A549 (cell line): ENCODE data around the gene LIN7A. TPM values are rescaled to one million over a fixed set of nuclear protein-coding genes. Genes with fewer than 3 reads are reported as not detected.

ENCODE experiments used
- ATAC-seq, 2 experiments: fragments of 200-7000 bp in 1 of 2; fragments of >200 bp in 1 of 2; cut with Nextera tagmentation in 1 of 2; cut with Tn5 transposase in 1 of 2; 3 replicates each; pipeline versions ENCODE4 v1.8.0 to v1.9.1; 2018 to 2020; ENCODE audit warnings: mild to moderate bottlenecking in 1 of 2, moderate library complexity in 1 of 2
- CTCF ChIA-PET: fragments of 300-600 bp; sonication (Branson Sonifier 250); formaldehyde crosslinking; extraction: SDS; loops from one replicate; lab custom pipeline; 2021; ENCODE audit warnings: antibody characterized with exemption, inconsistent platforms; lab: Yijun Ruan, JAX
- POLR2A ChIA-PET: fragments of 350-600 bp; formaldehyde crosslinking; extraction: SDS; loops from one replicate; lab custom pipeline; 2021; ENCODE audit warnings: antibody characterized with exemption, inconsistent platforms; lab: Yijun Ruan, JAX
- DNase-seq, 2 experiments: peaks; one replicate each; pipeline versions ENCODE4 v3.0.0 to v3.0.0-alpha.2; 2011 to 2016; ENCODE audit warnings: low read depth in 1 of 2, low spot score in 1 of 2
- FAIRE-seq: peaks from 2 replicates; lab custom pipeline; 2011; peaks lifted over from hg19 to GRCh38; lab: Jason Lieb, UNC
- H3K27ac ChIP-seq, 2 experiments: fragments of >200 bp; sonication (Bioruptor Twin); formaldehyde crosslinking; 3 replicates each; pipeline ENCODE4 v1.5.1; 2016 to 2017
- H3K4me1 ChIP-seq: fragments of >200 bp; sonication (Bioruptor Twin); formaldehyde crosslinking; 3 replicates; pipeline ENCODE4 v1.6.1; 2016
- H3K4me2 ChIP-seq: fragments of >200 bp; sonication (Bioruptor Twin); formaldehyde crosslinking; 3 replicates; pipeline ENCODE4 v1.6.1; 2016
- H3K4me3 ChIP-seq: fragments of >200 bp; sonication (Bioruptor Twin); formaldehyde crosslinking; 3 replicates; pipeline ENCODE4 v1.5.1; 2016
- H3K9me3 ChIP-seq: fragments of >200 bp; sonication (Bioruptor Twin); formaldehyde crosslinking; 3 replicates; pipeline ENCODE4 v1.6.1; 2016
- ATOH8 ChIP-seq: fragments of 250-450 bp; sonication (Bioruptor Pico); IDR thresholded peaks from 2 replicates; pipeline ENCODE4 v1.5.0; 2020; ENCODE audit warnings: low read depth, mild to moderate bottlenecking, moderate library complexity
- CBX8 ChIP-seq: fragments of 200-600 bp; sonication (generic); IDR thresholded peaks from 2 replicates; pipeline ENCODE4 v1.6.1; 2016
- CEBPB ChIP-seq, 2 experiments: fragments of >200 bp in 1 of 2; sonication (Bioruptor Twin) in 1 of 2; formaldehyde crosslinking in 1 of 2; IDR thresholded peaks; 2 replicates each; pipeline ENCODE4 v1.6.1; 2012 to 2016
- CTCF ChIP-seq: fragments of >200 bp; sonication (Bioruptor Twin); formaldehyde crosslinking; IDR thresholded peaks from 3 replicates; pipeline ENCODE4 v1.5.1; 2016
- EHF ChIP-seq: fragments of 250-450 bp; sonication (Bioruptor Pico); IDR thresholded peaks from 2 replicates; pipeline ENCODE4 v1.5.0; 2020; ENCODE audit warnings: mild to moderate bottlenecking
- EHMT2 ChIP-seq: fragments of 200-600 bp; sonication (generic); IDR thresholded peaks from 2 replicates; pipeline ENCODE4 v1.6.1; 2016; ENCODE audit warnings: antibody characterized with exemption, low read depth, mild to moderate bottlenecking, moderate library complexity
- ELK1 ChIP-seq: fragments of 150-350 bp; IDR thresholded peaks from 2 replicates; pipeline ENCODE4 v1.6.1; 2014; ENCODE audit warnings: low read depth, mild to moderate bottlenecking, low read length
- EP300 ChIP-seq, 2 experiments: fragments of >200 bp; sonication (Bioruptor Twin); formaldehyde crosslinking; IDR thresholded peaks; 2 replicates in 1 of 2; 3 replicates in 1 of 2; pipeline ENCODE4 v1.6.1; 2016 to 2017
- ESRRA ChIP-seq: fragments of 150-350 bp; IDR thresholded peaks from 2 replicates; pipeline ENCODE4 v1.6.1; 2014; ENCODE audit warnings: mild to moderate bottlenecking, low read length, borderline replicate concordance
- FOSB ChIP-seq: fragments of 250-450 bp; sonication (Bioruptor Pico); IDR thresholded peaks from 2 replicates; pipeline ENCODE4 v1.5.0; 2020; ENCODE audit warnings: mild to moderate bottlenecking, moderate library complexity
- FOSL2 ChIP-seq, 2 experiments: fragments of 450-650 bp in 1 of 2; fragments of >200 bp in 1 of 2; sonication (Bioruptor Twin) in 1 of 2; formaldehyde crosslinking; IDR thresholded peaks; 2 replicates each; pipeline versions ENCODE4 v1.5.0 to v1.6.1; 2016 to 2020; ENCODE audit warnings: mild to moderate bottlenecking in 1 of 2, moderate library complexity in 1 of 2
- HOXA7 ChIP-seq: fragments of 250-450 bp; sonication (Bioruptor Pico); IDR thresholded peaks from 2 replicates; pipeline ENCODE4 v1.5.0; 2020; ENCODE audit warnings: mild to moderate bottlenecking, moderate library complexity
- HOXB5 ChIP-seq: fragments of 250-450 bp; sonication (Bioruptor Pico); IDR thresholded peaks from 2 replicates; pipeline ENCODE4 v1.5.0; 2020; ENCODE audit warnings: mild to moderate bottlenecking, moderate library complexity
- JUN ChIP-seq, 2 experiments: fragments of >200 bp; sonication (Bioruptor Twin); formaldehyde crosslinking; IDR thresholded peaks; 2 replicates in 1 of 2; 3 replicates in 1 of 2; pipeline ENCODE4 v1.6.1; 2016 to 2017
- JUNB ChIP-seq: fragments of >200 bp; sonication (Bioruptor Twin); formaldehyde crosslinking; IDR thresholded peaks from 2 replicates; pipeline ENCODE4 v1.6.1; 2016
- MAFK ChIP-seq: fragments of 450-650 bp; IDR thresholded peaks from 2 replicates; pipeline ENCODE4 v1.6.1; 2014; ENCODE audit not compliant: partially characterized antibody
- MAX ChIP-seq: IDR thresholded peaks from 2 replicates; pipeline ENCODE4 v1.6.1; 2012
- MYC ChIP-seq: IDR thresholded peaks from 2 replicates; pipeline ENCODE4 v1.6.1; 2012; ENCODE audit warnings: mild to moderate bottlenecking, inconsistent platforms, low read length, improper control_type of control experiment, borderline replicate concordance
- NFE2L2 ChIP-seq: fragments of 150-350 bp; conservative IDR thresholded peaks from 2 replicates; pipeline ENCODE4 v1.6.1; 2014; ENCODE audit warnings: low read length
- NPAS2 ChIP-seq: fragments of 250-450 bp; sonication (Bioruptor Pico); IDR thresholded peaks from 2 replicates; pipeline ENCODE4 v1.8.0; 2022; ENCODE audit warnings: mild to moderate bottlenecking, moderate library complexity, borderline replicate concordance
- PBX3 ChIP-seq: IDR thresholded peaks from 2 replicates; pipeline ENCODE4 v1.6.1; 2012
- PHF8 ChIP-seq: fragments of 200-600 bp; sonication (generic); IDR thresholded peaks from 2 replicates; pipeline ENCODE4 v1.6.1; 2016; ENCODE audit warnings: low read depth, mild to moderate bottlenecking, antibody characterized with exemption, moderate library complexity, borderline replicate concordance
- POLR2A ChIP-seq: IDR thresholded peaks from 2 replicates; pipeline ENCODE4 v1.6.1; 2012; ENCODE audit warnings: mild to moderate bottlenecking, low read length
- POLR2AphosphoS2 ChIP-seq: conservative IDR thresholded peaks from 2 replicates; pipeline ENCODE4 v1.6.1; 2012; ENCODE audit warnings: low read length, improper control_type of control experiment, inconsistent platforms
- REST ChIP-seq: fragments of 200-600 bp; sonication (generic); IDR thresholded peaks from 2 replicates; pipeline ENCODE4 v1.6.1; 2016; ENCODE audit warnings: antibody characterized with exemption, mild to moderate bottlenecking, moderate library complexity
- TFCP2L1 ChIP-seq: fragments of 250-450 bp; sonication (Bioruptor Pico); IDR thresholded peaks from 2 replicates; pipeline ENCODE4 v1.5.0; 2021; ENCODE audit warnings: mild to moderate bottlenecking
- ZSCAN20 ChIP-seq: fragments of 250-450 bp; sonication (Bioruptor Pico); IDR thresholded peaks from 2 replicates; pipeline ENCODE4 v1.8.0; 2022; ENCODE audit warnings: mild to moderate bottlenecking, moderate library complexity
- WGBS: methylation state at CpG from one replicate; pipeline ENCODE4 v1.1.6; 2017; ENCODE audit errors: missing lambda C conversion rate; 5-methylcytosine and 5-hydroxymethylcytosine counted together
- polyA plus RNA-seq, 4 experiments: library from polyadenylated mRNA; depleted of rRNA in 3 of 4; stranded (reverse); fragments of >200 nt; fragmentation: RNase III in 1 of 4; extraction: RNeasy Plus Mini Kit Qiagen cat#74134 plus additional on column Dnase treatment in 1 of 4; gene quantifications; 2 replicates in 3 of 4; 3 replicates in 1 of 4; pipeline ENCODE4 v1.2.3, GENCODE V29; 2011 to 2017

The LIN7A gene
- polyA plus RNA-seq, 2 of the 4 experiments (the other 2 are of a cell fraction), result 0.23 to 2.6 TPM

- H3K4me2 ChIP-seq, result no peak overlapping the region
- no peaks in the 10 kb centered on the region for H3K9me3 ChIP-seq
- 63% methylated on average over 2 of the region's 2 CpGs for WGBS
- TF ChIP-seq FOSL2 (IDR thresholded peaks at IDR 0.05), result no peak
- no peak for TF ChIP-seq FOSL2 (CRISPR knock-in tag; IDR thresholded peaks at IDR 0.05)
- no peak for TF ChIP-seq ESRRA
- TF ChIP-seq ZSCAN20 (CRISPR knock-in tag), result no peak
- TF ChIP-seq JUN (IDR thresholded peaks at IDR 0.05), result no peak
- TF ChIP-seq JUNB, result no peak
- TF ChIP-seq NFE2L2, result no peak
- TF ChIP-seq HOXA7 (CRISPR knock-in tag), result no peak
- no peak for TF ChIP-seq EP300 (IDR thresholded peaks at IDR 0.05)
- no peak for TF ChIP-seq EHF (CRISPR knock-in tag)
- TF ChIP-seq REST, result no peak
- TF ChIP-seq NPAS2 (CRISPR knock-in tag), result no peak
- TF ChIP-seq POLR2AphosphoS2, result no peak
- no peak for TF ChIP-seq TFCP2L1
- no peak for TF ChIP-seq MAFK
- no peak for TF ChIP-seq ELK1
- no peak overlapping the region for H3K27ac ChIP-seq
- ATAC-seq (no peak), FAIRE-seq (no peak), DNase-seq (no peak)
- H3K4me3 ChIP-seq, result no peak overlapping the region
- POLR2A ChIA-PET, result no interaction called here
- 0 out of 3 replicates have a peak, but pooled peaks cover 5% of the 10 kb centered on the region for H3K4me1 ChIP-seq
- CTCF ChIA-PET, result no interaction called here
Observed at GRCh38 chr12:80935111-80935510, 2.6 kb downstream of the LIN7A start.

GRCh38 chr12:80925983-80926382 lies 11.8 kb downstream of the LIN7A start:
- Histone ChIP-seq H3K27ac (no peak overlapping the region), H3K4me2 (peak overlapping the region; percentile 0; the same call in 1 of the 3 replicates), H3K9me3 (no peaks in the 10 kb centered on the region), H3K4me3 (no peak overlapping the region), H3K4me1 (peaks cover 4% of the 10 kb centered on the region; the same call in 1 of the 3 replicates)
- 9% methylated on average over 1 of the region's 1 CpG for WGBS
- CTCF ChIA-PET, result no interaction called here
- DNase-seq, result no peak
- POLR2A ChIA-PET, result no interaction called here
- FAIRE-seq, result no peak
- TF ChIP-seq ATOH8 (CRISPR knock-in tag) (no peak), EHMT2 (no peak), PHF8 (no peak), MAX (no peak), PBX3 (no peak), POLR2A (no peak), CBX8 (no peak), HOXB5 (CRISPR knock-in tag) (no peak), NFE2L2 (no peak), CEBPB (IDR thresholded peaks at IDR 0.05) (no peak), MYC (no peak), FOSB (no peak), CTCF (no peak), ESRRA (no peak)
- peak in 1 of 2 experiments; percentile 71; a peak in 3 of 6 replicates for ATAC-seq
